Measurements from ENCODE around the gene BCAS3. TPM values are rescaled to one million over a fixed set of nuclear protein-coding genes. Genes with fewer than 3 reads are reported as not detected.

The BCAS3 gene
- polyA plus RNA-seq, 1 donor from 2014 or later, result 21.6 TPM

- no peak overlapping the region for H3K4me2 ChIP-seq (ENCODE audit: low read length)
- H3K4me3 ChIP-seq (ENCODE audit: low read length), result no peak overlapping the region
- no peak overlapping the region for H3K9ac ChIP-seq (ENCODE audit: low read length)
- H3K27me3 ChIP-seq (ENCODE audit: insufficient read depth, low read depth, low read length), result no peaks in the 10 kb centered on the region
- H2AFZ ChIP-seq (ENCODE audit: low read depth, low read length), result no peak overlapping the region
- H4K20me1 ChIP-seq (ENCODE audit: insufficient read depth), result no peaks in the 10 kb centered on the region
- H3K27ac ChIP-seq (ENCODE audit: low read length), result no peak overlapping the region
- no peaks in the 10 kb centered on the region for H3F3A ChIP-seq (ENCODE audit: insufficient read depth, low read length, poor library complexity, severe bottlenecking)
- H3K9me2 ChIP-seq (ENCODE audit: insufficient read depth, low read length), result no peaks in the 10 kb centered on the region
- no peaks in the 10 kb centered on the region for H3K79me2 ChIP-seq (replicated peaks; ENCODE audit: insufficient read depth, low read length)
- TF ChIP-seq EZH2 (IDR thresholded peaks at IDR 0.05; ENCODE audit: borderline replicate concordance, insufficient read depth, low read length, poor library complexity, severe bottlenecking), result no peak
- no peak for TF ChIP-seq RAD21 (conservative IDR thresholded peaks at IDR 0.05)
- TF ChIP-seq SMC3 (conservative IDR thresholded peaks at IDR 0.05; ENCODE audit: poor library complexity), result no peak
- no peak for TF ChIP-seq MXI1 (conservative IDR thresholded peaks at IDR 0.05; ENCODE audit: poor library complexity, severe bottlenecking)
- TF ChIP-seq EP300 (conservative IDR thresholded peaks at IDR 0.05; ENCODE audit: poor library complexity, severe bottlenecking), result no peak
- no peak for TF ChIP-seq CTCF (IDR thresholded peaks at IDR 0.05; ENCODE audit: poor library complexity, severe bottlenecking)
- TF ChIP-seq TAF1 (IDR thresholded peaks at IDR 0.05; ENCODE audit: low read depth), result no peak
- TF ChIP-seq POLR2AphosphoS5 (IDR thresholded peaks at IDR 0.05), result no peak
- TF ChIP-seq REST (IDR thresholded peaks at IDR 0.05; ENCODE audit: borderline replicate concordance), result no peak
- H3K36me3 ChIP-seq (ENCODE audit: insufficient read depth, low read length), result no peaks in the 10 kb centered on the region
- no peaks in the 10 kb centered on the region for H3K9me3 ChIP-seq (ENCODE audit: low read length)
Measured at GRCh38 chr17:61279476-61280145, 602.0 kb downstream of the BCAS3 start.

- H2AFZ ChIP-seq (ENCODE audit: low read depth, low read length), result no peak overlapping the region
- no peak overlapping the region for H3K4me3 ChIP-seq (ENCODE audit: low read length)
- H3K79me2 ChIP-seq (replicated peaks; ENCODE audit: insufficient read depth, low read length), result no peaks in the 10 kb centered on the region
- H3K9me3 ChIP-seq (ENCODE audit: low read length), result no peaks in the 10 kb centered on the region
- H3K36me3 ChIP-seq (ENCODE audit: insufficient read depth, low read length), result no peaks in the 10 kb centered on the region
- no peak overlapping the region for H3K4me2 ChIP-seq (ENCODE audit: low read length)
- TF ChIP-seq EZH2 (IDR thresholded peaks at IDR 0.05; ENCODE audit: borderline replicate concordance, insufficient read depth, low read length, poor library complexity, severe bottlenecking), result no peak
- no peak for TF ChIP-seq MXI1 (conservative IDR thresholded peaks at IDR 0.05; ENCODE audit: poor library complexity, severe bottlenecking)
- TF ChIP-seq EP300 (conservative IDR thresholded peaks at IDR 0.05; ENCODE audit: poor library complexity, severe bottlenecking), result no peak
- TF ChIP-seq POLR2AphosphoS5 (IDR thresholded peaks at IDR 0.05), result no peak
- no peak for TF ChIP-seq SMC3 (conservative IDR thresholded peaks at IDR 0.05; ENCODE audit: poor library complexity)
- no peak for TF ChIP-seq TAF1 (IDR thresholded peaks at IDR 0.05; ENCODE audit: low read depth)
- no peak for TF ChIP-seq RAD21 (conservative IDR thresholded peaks at IDR 0.05)
- TF ChIP-seq CTCF (IDR thresholded peaks at IDR 0.05; ENCODE audit: poor library complexity, severe bottlenecking), result no peak
- TF ChIP-seq REST (IDR thresholded peaks at IDR 0.05; ENCODE audit: borderline replicate concordance), result no peak
- H3K9ac ChIP-seq (ENCODE audit: low read length), result no peak overlapping the region
- H4K20me1 ChIP-seq (ENCODE audit: insufficient read depth), result no peaks in the 10 kb centered on the region
- H3K27ac ChIP-seq (ENCODE audit: low read length), result no peak overlapping the region
- no peaks in the 10 kb centered on the region for H3K9me2 ChIP-seq (ENCODE audit: insufficient read depth, low read length)
- no peaks in the 10 kb centered on the region for H3K27me3 ChIP-seq (ENCODE audit: insufficient read depth, low read depth, low read length)
- H3F3A ChIP-seq (ENCODE audit: insufficient read depth, low read length, poor library complexity, severe bottlenecking), result no peaks in the 10 kb centered on the region
Measured at GRCh38 chr17:61280338-61280737, 602.7 kb downstream of the BCAS3 start.
